SU-DHL-6 (cell line): Measurements from ENCODE around the gene WWOX.

Experiments used
- EZH2phosphoT487 ChIP-seq: fragments of 200-600 bp; sonication (generic), shearing (Covaris generic); conservative IDR thresholded peaks from 2 replicates; pipeline ENCODE4 v1.6.1; 2018; ENCODE audit warnings: mild to moderate bottlenecking, antibody characterized with exemption, low read length, moderate library complexity, mixed read lengths
- TF ChIP-seq, protein P1 (sequence below): fragments of 200-600 bp; sonication (generic); IDR thresholded peaks from one replicate; pipeline ENCODE4 v1.5.1; 2017; ENCODE audit warnings: antibody characterized with exemption, mild to moderate bottlenecking, low read length, moderate library complexity; ENCODE audit not compliant: insufficient read depth, poor library complexity, severe bottlenecking

DNA sequence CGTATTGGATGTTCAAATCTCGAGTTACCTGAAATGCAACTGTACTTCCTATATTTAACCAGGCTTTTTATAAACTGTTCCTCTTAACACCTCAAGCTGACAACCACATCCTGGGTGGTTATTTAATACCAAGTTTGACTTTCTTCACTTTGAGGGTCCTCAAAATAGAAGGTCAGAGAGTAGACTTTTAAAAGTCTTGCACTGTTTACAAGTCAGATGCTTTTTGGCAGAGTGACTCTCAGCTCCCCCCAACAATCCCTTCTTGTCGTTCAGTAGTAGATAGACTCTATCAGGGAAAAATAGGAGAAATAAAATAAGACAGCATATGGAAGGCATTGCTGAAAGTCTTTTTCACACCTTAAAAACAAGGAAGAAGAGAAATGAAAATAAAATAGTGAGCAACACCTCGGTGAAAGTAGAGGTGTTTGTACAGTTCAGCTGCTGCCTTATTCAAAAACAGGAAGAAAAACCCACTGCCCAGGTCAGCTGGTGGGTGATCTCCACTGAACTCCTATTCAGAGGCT lies 650.4 kb downstream of the WWOX start:
- TF ChIP-seq, protein P1, sequence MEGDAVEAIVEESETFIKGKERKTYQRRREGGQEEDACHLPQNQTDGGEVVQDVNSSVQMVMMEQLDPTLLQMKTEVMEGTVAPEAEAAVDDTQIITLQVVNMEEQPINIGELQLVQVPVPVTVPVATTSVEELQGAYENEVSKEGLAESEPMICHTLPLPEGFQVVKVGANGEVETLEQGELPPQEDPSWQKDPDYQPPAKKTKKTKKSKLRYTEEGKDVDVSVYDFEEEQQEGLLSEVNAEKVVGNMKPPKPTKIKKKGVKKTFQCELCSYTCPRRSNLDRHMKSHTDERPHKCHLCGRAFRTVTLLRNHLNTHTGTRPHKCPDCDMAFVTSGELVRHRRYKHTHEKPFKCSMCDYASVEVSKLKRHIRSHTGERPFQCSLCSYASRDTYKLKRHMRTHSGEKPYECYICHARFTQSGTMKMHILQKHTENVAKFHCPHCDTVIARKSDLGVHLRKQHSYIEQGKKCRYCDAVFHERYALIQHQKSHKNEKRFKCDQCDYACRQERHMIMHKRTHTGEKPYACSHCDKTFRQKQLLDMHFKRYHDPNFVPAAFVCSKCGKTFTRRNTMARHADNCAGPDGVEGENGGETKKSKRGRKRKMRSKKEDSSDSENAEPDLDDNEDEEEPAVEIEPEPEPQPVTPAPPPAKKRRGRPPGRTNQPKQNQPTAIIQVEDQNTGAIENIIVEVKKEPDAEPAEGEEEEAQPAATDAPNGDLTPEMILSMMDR, result no peak
- no peak for TF ChIP-seq EZH2phosphoT487
